MM.1S (cell line): Measurements from ENCODE around the gene ADRA2C.

Experiments used
- DNase-seq: peaks from one replicate; pipeline ENCODE4 v3.0.0-alpha.2; 2015
- H2AFZ ChIP-seq: fragments of 300-600 bp; sonication (generic); 2 replicates; pipeline ENCODE4 v1.6.0; 2016; ENCODE audit warnings: antibody characterized with exemption, low read length
- H3F3A ChIP-seq: fragments of 300-600 bp; sonication (generic); 2 replicates; pipeline ENCODE4 v1.6.1; 2016; ENCODE audit warnings: mild to moderate bottlenecking, antibody characterized with exemption, low read length, moderate library complexity, mixed read lengths; ENCODE audit not compliant: insufficient read depth
- H3K27ac ChIP-seq: fragments of 300-600 bp; sonication (generic); 2 replicates; pipeline ENCODE4 v1.5.1; 2016; ENCODE audit warnings: mild to moderate bottlenecking, low read length
- H3K27me3 ChIP-seq: fragments of 300-600 bp; sonication (generic); replicated peaks from 2 replicates; pipeline ENCODE4 v1.6.0; 2016; ENCODE audit warnings: low read length; ENCODE audit not compliant: insufficient read depth
- H3K36me3 ChIP-seq: fragments of 300-600 bp; sonication (generic); replicated peaks from 2 replicates; pipeline ENCODE4 v1.6.1; 2016; ENCODE audit warnings: mild to moderate bottlenecking, low read length, mixed read lengths; ENCODE audit not compliant: insufficient read depth
- H3K4me1 ChIP-seq: fragments of 300-600 bp; sonication (generic); 2 replicates; pipeline ENCODE4 v1.6.1; 2016; ENCODE audit warnings: low read length, mixed read lengths
- H3K4me2 ChIP-seq: fragments of 300-600 bp; sonication (generic); 2 replicates; pipeline ENCODE4 v1.6.0; 2016; ENCODE audit warnings: low read depth, low read length
- H3K4me3 ChIP-seq: fragments of 300-600 bp; sonication (generic); 2 replicates; pipeline ENCODE4 v1.5.1; 2016; ENCODE audit warnings: low read length, mixed read lengths
- H3K79me2 ChIP-seq: fragments of 300-600 bp; sonication (generic); 2 replicates; pipeline ENCODE4 v1.6.1; 2016; ENCODE audit warnings: mixed run types, low read length, mixed read lengths
- H3K9ac ChIP-seq: fragments of 300-600 bp; sonication (generic); 2 replicates; pipeline ENCODE4 v1.6.1; 2016; ENCODE audit warnings: low read length, mixed read lengths
- H3K9me2 ChIP-seq: fragments of 300-600 bp; sonication (generic); replicated peaks from 2 replicates; pipeline ENCODE4 v1.6.1; 2016; ENCODE audit warnings: mild to moderate bottlenecking, low read length, mixed read lengths; ENCODE audit not compliant: insufficient read depth
- H3K9me3 ChIP-seq: fragments of 300-600 bp; sonication (generic); replicated peaks from 2 replicates; pipeline ENCODE4 v1.6.1; 2016; ENCODE audit warnings: mild to moderate bottlenecking, low read length, mixed read lengths; ENCODE audit not compliant: insufficient read depth
- H4K20me1 ChIP-seq: fragments of 300-600 bp; sonication (generic); 2 replicates; pipeline ENCODE4 v1.6.1; 2016; ENCODE audit warnings: mild to moderate bottlenecking, low read length, moderate library complexity, mixed read lengths; ENCODE audit not compliant: insufficient read depth
- EZH2 ChIP-seq: fragments of 300-600 bp; sonication (generic); optimal IDR thresholded peaks from 2 replicates; pipeline ENCODE3; 2017; ENCODE audit warnings: low read depth, mild to moderate bottlenecking, antibody characterized with exemption, low read length, mixed read lengths
- EZH2phosphoT487 ChIP-seq: fragments of 300-600 bp; sonication (generic); IDR thresholded peaks from 2 replicates; pipeline ENCODE4 v1.6.1; 2018; ENCODE audit warnings: antibody characterized with exemption, low read length
- TF ChIP-seq, protein P1 (sequence below): fragments of 300-600 bp; sonication (generic); IDR thresholded peaks from 2 replicates; pipeline ENCODE4 v1.5.1; 2016; ENCODE audit warnings: antibody characterized with exemption, low read length, mixed read lengths

The ADRA2C gene

DNA sequence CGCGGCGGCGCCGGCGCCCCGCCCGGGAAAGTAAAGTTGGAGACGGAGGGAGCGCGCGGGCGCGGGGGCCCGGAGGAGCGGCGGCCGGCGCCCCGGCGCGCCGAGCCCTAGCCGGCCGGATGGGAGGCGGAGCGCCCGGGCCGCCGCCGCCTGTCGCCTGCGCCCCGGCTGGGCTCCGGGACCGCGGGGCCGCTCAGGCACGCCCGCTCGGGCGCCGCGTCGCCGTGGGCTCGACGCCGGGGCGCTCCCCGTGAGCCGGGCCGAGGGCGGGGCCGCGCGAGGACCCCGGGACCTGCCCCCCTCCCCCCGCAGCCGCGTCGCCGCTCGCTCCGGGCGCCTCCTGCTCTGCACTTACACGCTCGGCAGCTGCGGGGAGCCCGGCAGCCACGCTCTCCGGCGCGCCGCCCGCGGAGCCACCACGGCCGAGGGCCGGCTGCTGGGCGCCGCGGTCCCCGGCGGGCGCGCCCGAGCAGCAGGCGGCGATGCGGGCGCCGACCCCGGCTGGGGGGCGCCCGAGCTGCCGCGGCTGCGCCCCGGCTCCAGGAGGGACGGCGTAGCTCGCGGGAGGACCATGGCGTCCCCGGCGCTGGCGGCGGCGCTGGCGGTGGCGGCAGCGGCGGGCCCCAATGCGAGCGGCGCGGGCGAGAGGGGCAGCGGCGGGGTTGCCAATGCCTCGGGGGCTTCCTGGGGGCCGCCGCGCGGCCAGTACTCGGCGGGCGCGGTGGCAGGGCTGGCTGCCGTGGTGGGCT lies at the start of gene ADRA2C:
Gene ADRA2C (plus strand): TSS at position 350 of the 749 bp plus-strand sequence. CDS start 222 bp downstream, at position 572.
- H3K27me3 ChIP-seq, result peaks cover 25% of the 10 kb centered on the region
- H3K9ac ChIP-seq, result no peak within 1 kb of the TSS
- no peaks in the 10 kb centered on the region for H3K36me3 ChIP-seq
- TF ChIP-seq EZH2phosphoT487 (no peak), EZH2 (no peak)
- no peak for DNase-seq
- H3K27ac ChIP-seq, result no peak within 1 kb of the TSS
- no peaks in the 10 kb centered on the region for H3F3A ChIP-seq
- no peak within 1 kb of the TSS for H3K4me3 ChIP-seq
- no peaks in the 10 kb centered on the region for H3K4me1 ChIP-seq
- no peak within 1 kb of the TSS for H2AFZ ChIP-seq
- no peak within 1 kb of the TSS for H3K4me2 ChIP-seq
- H3K9me2 ChIP-seq, result no peaks in the 10 kb centered on the region
- H3K79me2 ChIP-seq, result no peaks in the 10 kb centered on the region
- no peaks in the 10 kb centered on the region for H4K20me1 ChIP-seq
- H3K9me3 ChIP-seq, result no peaks in the 10 kb centered on the region

- H3K9ac ChIP-seq, result no peak overlapping the region
- H3F3A ChIP-seq, result no peaks in the 10 kb centered on the region
- no peak overlapping the region for H2AFZ ChIP-seq
- H3K36me3 ChIP-seq, result no peaks in the 10 kb centered on the region
- H3K9me3 ChIP-seq, result no peaks in the 10 kb centered on the region
- no peaks in the 10 kb centered on the region; the same call in 1 of the 2 replicates for H4K20me1 ChIP-seq
- H3K27ac ChIP-seq, result no peak overlapping the region
- H3K27me3 ChIP-seq, result peaks cover 98% of the 10 kb centered on the region
- DNase-seq, result no peak
- TF ChIP-seq EZH2, result no peak
- no peak for TF ChIP-seq EZH2phosphoT487
- TF ChIP-seq, protein P1, sequence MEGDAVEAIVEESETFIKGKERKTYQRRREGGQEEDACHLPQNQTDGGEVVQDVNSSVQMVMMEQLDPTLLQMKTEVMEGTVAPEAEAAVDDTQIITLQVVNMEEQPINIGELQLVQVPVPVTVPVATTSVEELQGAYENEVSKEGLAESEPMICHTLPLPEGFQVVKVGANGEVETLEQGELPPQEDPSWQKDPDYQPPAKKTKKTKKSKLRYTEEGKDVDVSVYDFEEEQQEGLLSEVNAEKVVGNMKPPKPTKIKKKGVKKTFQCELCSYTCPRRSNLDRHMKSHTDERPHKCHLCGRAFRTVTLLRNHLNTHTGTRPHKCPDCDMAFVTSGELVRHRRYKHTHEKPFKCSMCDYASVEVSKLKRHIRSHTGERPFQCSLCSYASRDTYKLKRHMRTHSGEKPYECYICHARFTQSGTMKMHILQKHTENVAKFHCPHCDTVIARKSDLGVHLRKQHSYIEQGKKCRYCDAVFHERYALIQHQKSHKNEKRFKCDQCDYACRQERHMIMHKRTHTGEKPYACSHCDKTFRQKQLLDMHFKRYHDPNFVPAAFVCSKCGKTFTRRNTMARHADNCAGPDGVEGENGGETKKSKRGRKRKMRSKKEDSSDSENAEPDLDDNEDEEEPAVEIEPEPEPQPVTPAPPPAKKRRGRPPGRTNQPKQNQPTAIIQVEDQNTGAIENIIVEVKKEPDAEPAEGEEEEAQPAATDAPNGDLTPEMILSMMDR, result no peak
- H3K4me3 ChIP-seq, result no peak overlapping the region
- no peaks in the 10 kb centered on the region for H3K4me1 ChIP-seq
- H3K4me2 ChIP-seq, result no peak overlapping the region
- no peaks in the 10 kb centered on the region for H3K9me2 ChIP-seq
- H3K79me2 ChIP-seq, result no peaks in the 10 kb centered on the region
Observed at GRCh38 chr4:3716631-3717235, 49.5 kb upstream of the ADRA2C start.

DNA sequence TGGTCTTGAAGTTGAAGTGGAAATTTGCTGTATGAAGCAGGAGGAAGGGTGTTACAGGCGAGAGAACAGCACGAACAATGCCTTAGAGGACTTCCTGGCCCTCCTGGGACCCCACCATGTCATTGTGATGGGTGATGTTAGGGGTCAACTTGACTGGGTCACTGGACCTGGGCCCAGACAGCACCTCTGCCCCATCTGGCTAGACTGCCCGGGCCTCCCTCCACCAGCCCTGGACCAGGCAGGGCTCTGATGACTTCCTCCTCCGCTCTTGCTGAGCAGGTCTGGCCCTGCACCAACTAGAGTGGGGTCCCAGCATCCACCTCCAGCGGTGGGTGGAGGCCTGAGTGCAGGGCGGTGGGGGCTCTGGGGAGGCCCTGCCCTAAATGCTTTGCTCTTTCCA lies 48.9 kb upstream of the ADRA2C start:
- Histone ChIP-seq H3K4me1 (no peaks in the 10 kb centered on the region), H3K36me3 (no peaks in the 10 kb centered on the region), H3K27me3 (peaks cover 95% of the 10 kb centered on the region), H4K20me1 (no peaks in the 10 kb centered on the region; the same call in 1 of the 2 replicates), H3K79me2 (no peaks in the 10 kb centered on the region), H3K9ac (no peak overlapping the region), H2AFZ (no peak overlapping the region), H3K9me2 (no peaks in the 10 kb centered on the region), H3F3A (no peaks in the 10 kb centered on the region), H3K9me3 (no peaks in the 10 kb centered on the region), H3K27ac (no peak overlapping the region), H3K4me3 (no peak overlapping the region), H3K4me2 (no peak overlapping the region)
- DNase-seq, result no peak
- no peak for TF ChIP-seq EZH2phosphoT487
- TF ChIP-seq EZH2, result no peak
- TF ChIP-seq, protein P1, result no peak

- H3K4me3 ChIP-seq, result no peak overlapping the region
- no peaks in the 10 kb centered on the region for H3K4me1 ChIP-seq
- no peaks in the 10 kb centered on the region for H3K9me2 ChIP-seq
- H3K9me3 ChIP-seq, result no peaks in the 10 kb centered on the region
- DNase-seq, result no peak
- H3K27ac ChIP-seq, result no peak overlapping the region
- no peak overlapping the region for H2AFZ ChIP-seq
- H3K9ac ChIP-seq, result no peak overlapping the region
- H3K4me2 ChIP-seq, result no peak overlapping the region
- no peaks in the 10 kb centered on the region; the same call in 1 of the 2 replicates for H4K20me1 ChIP-seq
- no peaks in the 10 kb centered on the region for H3K79me2 ChIP-seq
- TF ChIP-seq EZH2phosphoT487 (no peak), EZH2 (no peak)
- no peaks in the 10 kb centered on the region for H3K36me3 ChIP-seq
- peaks cover 91% of the 10 kb centered on the region for H3K27me3 ChIP-seq
- H3F3A ChIP-seq, result no peaks in the 10 kb centered on the region
Observed at GRCh38 chr4:3718462-3718861, 47.7 kb upstream of the ADRA2C start.
